Endothelial cell of umbilical vein (primary cell): ENCODE results near the gene CACNA1B. TPM values are rescaled to one million over a fixed set of nuclear protein-coding genes. Genes with fewer than 3 reads are reported as not detected.

Source experiments
- BruUV-seq: library from RNA; stranded (reverse); fragments of 400-500 nt; replicated peaks from 2 replicates; lab custom pipeline; 2021; lab: Mats Ljungman, UMichigan
- CTCF ChIA-PET: fragments of 300-600, 350-600 bp; sonication (Branson Sonifier 250); formaldehyde crosslinking; loops from one replicate; lab custom pipeline; 2021; ENCODE audit warnings: antibody characterized with exemption, inconsistent platforms; lab: Charles Lee
- POLR2A ChIA-PET: fragments of 300-600, 350-600 bp; sonication (Branson Sonifier 250); formaldehyde crosslinking; loops from one replicate; lab custom pipeline; 2021; ENCODE audit warnings: antibody characterized with exemption, inconsistent platforms; lab: Charles Lee
- DNase-seq: peaks from one replicate; pipeline ENCODE4 v3.0.0-alpha.2; 2011; ENCODE audit warnings: low read depth, low spot score
- FAIRE-seq: peaks from 2 replicates; lab custom pipeline; 2011; peaks lifted over from hg19 to GRCh38; lab: Jason Lieb, UNC
- H2AFZ ChIP-seq: 2 replicates; pipeline ENCODE4 v1.6.0; 2012; ENCODE audit warnings: low read depth, low read length, control low read depth, inconsistent platforms
- H3K27ac ChIP-seq: 2 replicates; pipeline ENCODE4 v1.5.1; 2011; ENCODE audit warnings: low read depth, mild to moderate bottlenecking, control low read depth, low read length, moderate library complexity; ENCODE audit not compliant: insufficient read depth
- H3K27me3 ChIP-seq, 2 experiments: 2 replicates each; pipeline versions ENCODE4 v1.6.0 to v1.6.1; 2011; ENCODE audit warnings: low read length in 2 of 2, mixed read lengths in 1 of 2; ENCODE audit not compliant: control insufficient read depth in 2 of 2, insufficient read depth in 2 of 2
- H3K36me3 ChIP-seq, 2 experiments: 2 replicates in 1 of 2; 3 replicates in 1 of 2; pipeline ENCODE4 v1.5.1; 2011; ENCODE audit warnings: low read length in 2 of 2, mild to moderate bottlenecking in 1 of 2, moderate library complexity in 1 of 2; ENCODE audit not compliant: control insufficient read depth in 2 of 2, insufficient read depth in 2 of 2; ENCODE audit errors: extremely low read depth in 1 of 2
- H3K4me1 ChIP-seq: 3 replicates; pipeline ENCODE4 v1.5.1; 2011; ENCODE audit warnings: mild to moderate bottlenecking, low read length; ENCODE audit not compliant: control insufficient read depth, insufficient read depth; ENCODE audit errors: extremely low read depth
- H3K4me2 ChIP-seq: 2 replicates; pipeline ENCODE4 v1.6.1; 2011; ENCODE audit warnings: low read length, control low read depth, mixed read lengths; ENCODE audit not compliant: insufficient read depth
- H3K4me3 ChIP-seq, 3 experiments: fragments of 200-600 bp in 1 of 3; sonication (generic), shearing (Covaris generic) in 1 of 3; replicated peaks in 1 of 3; 2 replicates each; pipeline ENCODE4 v1.5.1; 2011 to 2016; ENCODE audit warnings: control low read depth in 3 of 3, low read length in 3 of 3, mild to moderate bottlenecking in 2 of 3, inconsistent platforms in 1 of 3, low read depth in 1 of 3, moderate library complexity in 1 of 3; ENCODE audit not compliant: insufficient read depth in 1 of 3
- H3K79me2 ChIP-seq: 2 replicates; pipeline ENCODE4 v1.6.0; 2012; ENCODE audit warnings: low read length, inconsistent platforms; ENCODE audit not compliant: control insufficient read depth, insufficient read depth
- H3K9ac ChIP-seq: replicated peaks from 2 replicates; pipeline ENCODE3; 2011; ENCODE audit warnings: low read length, control low read depth; ENCODE audit not compliant: insufficient read depth; ENCODE audit errors: extremely low read depth
- H3K9me1 ChIP-seq: replicated peaks from 3 replicates; pipeline ENCODE4 v1.6.0; 2011; ENCODE audit warnings: mild to moderate bottlenecking, low read length; ENCODE audit not compliant: control insufficient read depth, insufficient read depth; ENCODE audit errors: extremely low read depth
- H3K9me3 ChIP-seq: replicated peaks from 2 replicates; pipeline ENCODE4 v1.5.1; 2012; ENCODE audit warnings: low read length, inconsistent platforms; ENCODE audit not compliant: control insufficient read depth, insufficient read depth
- H4K20me1 ChIP-seq: replicated peaks from 2 replicates; pipeline ENCODE3; 2011; ENCODE audit warnings: mild to moderate bottlenecking, low read length; ENCODE audit not compliant: control insufficient read depth, insufficient read depth; ENCODE audit errors: extremely low read depth
- CTCF ChIP-seq, 2 donors: IDR thresholded peaks; 1 replicate in 1 of 2; 2 replicates in 1 of 2; pipeline ENCODE4 v1.5.1; 2011; ENCODE audit warnings: low read length in 2 of 2, mild to moderate bottlenecking in 2 of 2, moderate library complexity in 2 of 2, control low read depth in 1 of 2, inconsistent platforms in 1 of 2, low read depth in 1 of 2; ENCODE audit not compliant: insufficient read depth in 1 of 2; ENCODE audit errors: extremely low read depth in 1 of 2
- EZH2 ChIP-seq: IDR thresholded peaks from 2 replicates; pipeline ENCODE4 v1.6.1; 2012; ENCODE audit warnings: borderline replicate concordance, low read depth, mild to moderate bottlenecking, moderate library complexity, low read length, inconsistent platforms; ENCODE audit not compliant: severe bottlenecking
- FOS ChIP-seq: IDR thresholded peaks from 2 replicates; pipeline ENCODE4 v1.6.1; 2011; ENCODE audit warnings: mild to moderate bottlenecking, low read length, moderate library complexity, borderline replicate concordance; ENCODE audit not compliant: insufficient read depth
- GATA2 ChIP-seq: IDR thresholded peaks from 2 replicates; pipeline ENCODE4 v1.7.0; 2011; ENCODE audit warnings: low read depth, mild to moderate bottlenecking, moderate library complexity, mixed read lengths, low read length; ENCODE audit not compliant: insufficient read length, insufficient read depth
- JUN ChIP-seq: IDR thresholded peaks from 2 replicates; pipeline ENCODE4 v1.6.1; 2011; ENCODE audit warnings: borderline replicate concordance, low read depth; ENCODE audit not compliant: insufficient read length, insufficient read depth
- MAX ChIP-seq: IDR thresholded peaks from 2 replicates; pipeline ENCODE4 v1.6.1; 2011; ENCODE audit not compliant: insufficient read depth, insufficient read length
- MYC ChIP-seq: IDR thresholded peaks from one replicate; pipeline ENCODE4 v1.6.1; 2011; ENCODE audit warnings: mild to moderate bottlenecking, low read depth, low read length
- POLR2A ChIP-seq: IDR thresholded peaks from 2 replicates; pipeline ENCODE4 v1.6.1; 2012; ENCODE audit warnings: low read depth, mild to moderate bottlenecking, control low read depth, low read length
- POLR2AphosphoS5 ChIP-seq: IDR thresholded peaks from 2 replicates; pipeline ENCODE4 v1.6.1; 2012; ENCODE audit warnings: low read depth, mild to moderate bottlenecking, control low read depth, low read length, moderate library complexity; ENCODE audit not compliant: insufficient read depth
- dilution Hi-C: fragments of 300-500 bp; cut with MboI; formaldehyde crosslinking; loops from one replicate; pipeline ENCODE4 v1.15.0; 2019; ENCODE audit warnings: low sequenced_read_pairs; ENCODE audit not compliant: extremely low pct_ligation_motif_present
- intact Hi-C: fragments of 100-400 bp; cut with micrococcal nuclease; formaldehyde crosslinking; loops from one replicate; pipeline ENCODE4 v1.10.0; 2022
- polyA plus RNA-seq, 4 experiments: library from polyadenylated mRNA; depleted of rRNA in 3 of 4; stranded (reverse) in 3 of 4; unstranded in 1 of 4; fragments of >200 nt; gene quantifications; 2 replicates each; pipeline versions ENCODE4 v1.2.1 to v1.2.3, GENCODE V29; 2011 to 2012; ENCODE audit warnings: missing spikeins in 1 of 4
- total RNA-seq: library from RNA; stranded (reverse); gene quantifications from 2 replicates; pipeline ENCODE4 v1.2.3, GENCODE V29; 2021

Gene CACNA1B
- total and polyA plus RNA-seq, 2 donors (not counting 3 experiments of a cell fraction or from before 2014, with no cell fraction given), result 0.11 to 0.41 TPM

DNA sequence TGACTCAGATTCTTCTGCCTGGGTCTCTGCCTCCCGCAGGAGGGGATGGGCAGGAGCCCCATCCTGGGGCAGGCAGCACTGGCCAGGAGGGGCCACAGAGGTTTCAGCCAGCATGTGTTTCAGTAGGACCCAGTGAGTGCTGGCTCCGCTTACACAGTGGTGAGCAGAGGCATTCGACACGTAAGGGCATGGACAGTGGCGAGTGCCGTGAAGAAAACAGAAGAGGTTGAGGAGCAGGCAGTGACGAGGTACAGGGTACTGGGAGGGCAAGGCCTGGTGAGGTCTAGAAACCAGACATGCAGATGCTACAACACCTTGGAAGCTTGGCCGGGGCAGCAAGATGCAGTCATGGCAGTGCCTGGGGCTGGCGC is 41.5 kb downstream of the CACNA1B start:
- H4K20me1 ChIP-seq, result no peaks in the 10 kb centered on the region
- H3K9me1 ChIP-seq, result no peaks in the 10 kb centered on the region
- no peak overlapping the region for H3K4me2 ChIP-seq
- no peak overlapping the region for H3K27ac ChIP-seq
- H3K4me3 ChIP-seq, result no peak overlapping the region
- no peak overlapping the region for H2AFZ ChIP-seq
- no TSS peak for BruUV-seq
- no peak for FAIRE-seq
- H3K36me3 ChIP-seq, result no peaks in the 10 kb centered on the region
- H3K4me1 ChIP-seq, result no peaks in the 10 kb centered on the region
- H3K9me3 ChIP-seq, result no peaks in the 10 kb centered on the region
- H3K27me3 ChIP-seq, result no peaks in the 10 kb centered on the region
- no peak for DNase-seq
- H3K9ac ChIP-seq, result no peak overlapping the region
- intact Hi-C loops, result no loop called here
- no peaks in the 10 kb centered on the region for H3K79me2 ChIP-seq
- ChIA-PET POLR2A (no interaction called here), CTCF (no interaction called here)
- TF ChIP-seq MYC, result no peak
- no peak for TF ChIP-seq JUN
- no peak for TF ChIP-seq POLR2A
- no peak for TF ChIP-seq MAX
- no peak for TF ChIP-seq POLR2AphosphoS5
- dilution Hi-C loops, result no loop called here

DNA sequence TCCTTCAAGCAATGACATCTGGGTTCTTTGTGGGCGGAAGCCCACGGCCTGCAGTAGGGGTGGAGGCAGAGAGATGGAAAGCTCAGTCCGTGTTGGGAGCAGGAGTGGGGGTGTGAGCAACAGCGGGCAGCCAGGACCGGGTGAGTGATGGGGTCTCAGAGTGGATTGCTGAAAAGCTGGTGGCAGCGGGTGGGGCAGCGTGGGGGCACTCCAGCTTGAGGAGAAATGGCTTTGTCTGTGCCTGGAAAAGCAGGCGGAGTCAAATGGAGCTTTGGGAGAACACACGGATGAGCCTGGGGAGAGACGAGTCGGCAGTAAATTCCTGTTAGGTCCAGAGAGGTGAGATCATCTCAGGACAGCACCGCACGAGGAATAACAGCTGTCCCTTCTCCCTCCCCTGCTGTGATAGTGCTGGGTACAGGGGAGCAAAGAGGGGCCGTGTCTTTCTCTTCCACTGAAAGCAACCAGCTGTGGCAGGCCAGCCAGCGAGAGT is 42.1 kb downstream of the CACNA1B start:
- DNase-seq, result no peak
- Histone ChIP-seq H3K27ac (no peak overlapping the region), H3K4me1 (no peaks in the 10 kb centered on the region), H3K36me3 (no peaks in the 10 kb centered on the region), H3K27me3 (no peaks in the 10 kb centered on the region), H3K9ac (no peak overlapping the region), H4K20me1 (no peaks in the 10 kb centered on the region), H3K9me1 (no peaks in the 10 kb centered on the region), H2AFZ (no peak overlapping the region), H3K9me3 (no peaks in the 10 kb centered on the region), H3K4me2 (no peak overlapping the region), H3K4me3 (no peak overlapping the region), H3K79me2 (no peaks in the 10 kb centered on the region)
- CTCF ChIA-PET, result no interaction called here
- no peak for FAIRE-seq
- TF ChIP-seq FOS, result no peak
- no peak for TF ChIP-seq POLR2AphosphoS5
- TF ChIP-seq POLR2A, result no peak
- TF ChIP-seq GATA2, result no peak
- no peak for TF ChIP-seq CTCF (IDR thresholded peaks at IDR 0.05; ENCODE audit: extremely low read depth in 1 of 2, insufficient read depth in 1 of 2, low read depth in 1 of 2, low read length in 2 of 2)
- TF ChIP-seq EZH2, result no peak
- TF ChIP-seq MYC, result no peak
- no peak for TF ChIP-seq JUN
- intact Hi-C loops (no loop called here), dilution Hi-C loops (no loop called here)
- no TSS peak for BruUV-seq
- POLR2A ChIA-PET, result no interaction called here
